ENCODE measurements around the gene MED31.

DNA sequence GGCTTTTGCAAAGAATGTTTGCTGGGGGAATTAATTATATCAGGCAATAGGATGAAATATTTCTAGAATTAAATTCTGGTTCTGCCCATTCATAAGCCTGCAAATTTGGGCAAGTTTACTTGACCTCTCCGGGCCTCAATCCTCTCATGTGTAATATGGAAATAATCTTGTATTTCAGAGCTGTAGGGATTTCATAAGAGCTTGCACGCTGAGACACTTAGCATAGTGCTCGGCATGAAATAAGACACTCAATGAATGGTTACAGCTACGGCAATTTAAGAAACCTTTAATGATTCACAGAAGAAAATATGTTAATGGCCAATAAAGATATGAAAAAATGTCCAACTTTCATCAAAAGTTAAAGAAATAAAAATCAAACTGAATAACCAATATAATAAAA, 54.5 kb downstream of the MED31 start:
- TF ChIP-seq, protein P1, sequence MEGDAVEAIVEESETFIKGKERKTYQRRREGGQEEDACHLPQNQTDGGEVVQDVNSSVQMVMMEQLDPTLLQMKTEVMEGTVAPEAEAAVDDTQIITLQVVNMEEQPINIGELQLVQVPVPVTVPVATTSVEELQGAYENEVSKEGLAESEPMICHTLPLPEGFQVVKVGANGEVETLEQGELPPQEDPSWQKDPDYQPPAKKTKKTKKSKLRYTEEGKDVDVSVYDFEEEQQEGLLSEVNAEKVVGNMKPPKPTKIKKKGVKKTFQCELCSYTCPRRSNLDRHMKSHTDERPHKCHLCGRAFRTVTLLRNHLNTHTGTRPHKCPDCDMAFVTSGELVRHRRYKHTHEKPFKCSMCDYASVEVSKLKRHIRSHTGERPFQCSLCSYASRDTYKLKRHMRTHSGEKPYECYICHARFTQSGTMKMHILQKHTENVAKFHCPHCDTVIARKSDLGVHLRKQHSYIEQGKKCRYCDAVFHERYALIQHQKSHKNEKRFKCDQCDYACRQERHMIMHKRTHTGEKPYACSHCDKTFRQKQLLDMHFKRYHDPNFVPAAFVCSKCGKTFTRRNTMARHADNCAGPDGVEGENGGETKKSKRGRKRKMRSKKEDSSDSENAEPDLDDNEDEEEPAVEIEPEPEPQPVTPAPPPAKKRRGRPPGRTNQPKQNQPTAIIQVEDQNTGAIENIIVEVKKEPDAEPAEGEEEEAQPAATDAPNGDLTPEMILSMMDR (IDR thresholded peaks at IDR 0.05; ENCODE audit: poor library complexity): no peak
- TF ChIP-seq EZH2phosphoT487 (IDR thresholded peaks at IDR 0.05; ENCODE audit: low read depth, severe bottlenecking, unreplicated experiment): no peak
